GM12865 (cell line): ENCODE data around the gene TCEANC.

Experiments
- DNase-seq: peaks from one replicate; pipeline ENCODE4 v3.0.0; 2010; ENCODE audit warnings: low read depth
- H3K4me3 ChIP-seq: 2 replicates; pipeline ENCODE4 v1.5.1; 2011; ENCODE audit warnings: mild to moderate bottlenecking, low read depth, low read length, control low read depth
- TF ChIP-seq, protein P1 (sequence below): IDR thresholded peaks from 2 replicates; pipeline ENCODE4 v1.5.1; 2011; ENCODE audit warnings: low read length, control low read depth, low read depth, inconsistent platforms; ENCODE audit not compliant: insufficient read depth; ENCODE audit errors: missing control alignments

The TCEANC gene

DNA sequence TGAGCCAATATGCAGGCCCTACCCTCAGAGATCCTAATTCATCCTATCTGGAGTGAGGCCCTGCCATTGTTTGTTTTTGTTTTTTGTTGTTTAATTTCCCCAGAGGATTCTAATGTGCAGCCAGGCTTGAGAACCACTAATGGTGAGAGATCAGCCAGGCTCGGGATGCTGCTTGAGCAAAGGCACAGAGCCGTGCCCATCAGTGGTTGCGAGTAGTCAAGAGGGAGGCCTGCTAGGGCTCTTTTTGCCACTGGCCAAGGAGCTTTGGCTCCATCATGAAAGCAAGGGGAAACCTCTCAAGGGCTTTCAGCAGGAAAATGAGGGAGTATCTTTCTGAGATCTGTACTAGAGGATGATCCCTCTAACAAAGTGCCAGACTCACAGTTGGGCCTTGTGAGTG is 2.7 kb downstream of the TCEANC start:
- TF ChIP-seq, protein P1, sequence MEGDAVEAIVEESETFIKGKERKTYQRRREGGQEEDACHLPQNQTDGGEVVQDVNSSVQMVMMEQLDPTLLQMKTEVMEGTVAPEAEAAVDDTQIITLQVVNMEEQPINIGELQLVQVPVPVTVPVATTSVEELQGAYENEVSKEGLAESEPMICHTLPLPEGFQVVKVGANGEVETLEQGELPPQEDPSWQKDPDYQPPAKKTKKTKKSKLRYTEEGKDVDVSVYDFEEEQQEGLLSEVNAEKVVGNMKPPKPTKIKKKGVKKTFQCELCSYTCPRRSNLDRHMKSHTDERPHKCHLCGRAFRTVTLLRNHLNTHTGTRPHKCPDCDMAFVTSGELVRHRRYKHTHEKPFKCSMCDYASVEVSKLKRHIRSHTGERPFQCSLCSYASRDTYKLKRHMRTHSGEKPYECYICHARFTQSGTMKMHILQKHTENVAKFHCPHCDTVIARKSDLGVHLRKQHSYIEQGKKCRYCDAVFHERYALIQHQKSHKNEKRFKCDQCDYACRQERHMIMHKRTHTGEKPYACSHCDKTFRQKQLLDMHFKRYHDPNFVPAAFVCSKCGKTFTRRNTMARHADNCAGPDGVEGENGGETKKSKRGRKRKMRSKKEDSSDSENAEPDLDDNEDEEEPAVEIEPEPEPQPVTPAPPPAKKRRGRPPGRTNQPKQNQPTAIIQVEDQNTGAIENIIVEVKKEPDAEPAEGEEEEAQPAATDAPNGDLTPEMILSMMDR: no peak
- DNase-seq: no peak
- H3K4me3 ChIP-seq: no peak overlapping the region

DNA sequence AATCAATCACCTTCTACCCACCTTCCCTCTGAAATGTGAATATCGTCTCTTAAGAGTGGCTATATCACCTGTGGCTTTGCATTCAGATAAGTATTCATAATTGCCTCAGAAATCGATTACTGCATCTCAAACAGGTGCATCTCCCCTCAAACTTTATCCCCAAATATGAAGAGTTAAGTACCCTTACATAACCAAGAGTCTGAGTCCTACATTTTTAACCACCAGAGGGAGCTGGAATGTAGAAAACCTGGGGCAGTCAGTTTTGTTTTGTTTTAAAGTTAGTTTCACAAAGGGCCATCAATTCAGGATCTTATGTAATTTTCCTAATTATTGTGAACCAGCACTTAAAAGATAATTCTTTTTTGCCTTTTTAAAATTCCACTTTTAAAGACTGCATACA is 5.7 kb downstream of the TCEANC start:
- peak; percentile 59 for DNase-seq
- TF ChIP-seq, protein P1: peak; percentile 39
- H3K4me3 ChIP-seq: no peak overlapping the region

DNA sequence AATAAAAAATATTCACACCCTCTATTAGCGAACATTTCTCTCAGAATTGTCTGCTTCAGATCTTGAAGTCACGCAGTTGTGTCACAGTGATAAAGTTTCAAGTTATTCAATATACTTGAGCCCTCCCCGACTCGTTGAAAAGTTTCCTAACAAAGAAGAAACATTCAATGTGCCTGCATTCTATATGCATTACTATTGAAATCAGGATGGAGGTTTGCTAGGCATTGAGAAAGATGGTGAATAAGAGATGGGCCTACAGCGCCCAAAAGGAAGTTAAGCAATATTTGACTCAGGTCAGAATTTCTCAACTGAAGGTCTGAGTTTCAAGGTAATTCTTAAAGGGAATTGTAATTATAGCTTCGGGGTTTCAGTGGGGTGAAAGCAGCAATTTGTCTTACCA is 6.1 kb downstream of the TCEANC start:
- TF ChIP-seq, protein P1: no peak
- no peak for DNase-seq
- H3K4me3 ChIP-seq: no peak overlapping the region

DNA sequence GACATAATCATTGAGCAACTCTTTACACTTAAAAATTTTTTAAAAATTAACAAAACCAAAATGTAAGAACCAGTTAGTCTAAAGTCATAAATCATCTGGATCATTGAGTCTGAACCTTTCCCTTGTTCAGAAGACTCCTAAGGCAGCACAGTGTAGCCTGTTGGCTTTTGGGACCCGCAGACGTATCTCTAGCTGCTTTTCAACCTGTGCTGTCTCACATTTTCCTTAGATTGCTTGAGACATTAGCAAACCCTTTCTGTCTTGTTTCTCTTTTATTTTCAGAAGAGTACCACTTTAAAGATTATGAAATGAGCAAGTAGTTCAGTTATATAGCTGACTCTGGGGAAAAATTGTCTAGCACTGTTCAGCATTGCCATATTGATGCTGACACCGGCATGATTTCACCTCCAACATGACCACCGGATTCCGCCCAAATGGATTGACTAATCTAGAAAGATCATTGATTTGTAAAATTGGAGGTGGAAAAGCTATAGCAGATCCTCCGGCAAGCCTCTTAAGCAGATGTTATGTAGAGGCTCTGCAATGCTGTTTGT is 8.9 kb downstream of the TCEANC start:
- TF ChIP-seq, protein P1: no peak
- peak overlapping the region; percentile 22; the same call in 1 of the 2 replicates for H3K4me3 ChIP-seq
- no peak for DNase-seq

DNA sequence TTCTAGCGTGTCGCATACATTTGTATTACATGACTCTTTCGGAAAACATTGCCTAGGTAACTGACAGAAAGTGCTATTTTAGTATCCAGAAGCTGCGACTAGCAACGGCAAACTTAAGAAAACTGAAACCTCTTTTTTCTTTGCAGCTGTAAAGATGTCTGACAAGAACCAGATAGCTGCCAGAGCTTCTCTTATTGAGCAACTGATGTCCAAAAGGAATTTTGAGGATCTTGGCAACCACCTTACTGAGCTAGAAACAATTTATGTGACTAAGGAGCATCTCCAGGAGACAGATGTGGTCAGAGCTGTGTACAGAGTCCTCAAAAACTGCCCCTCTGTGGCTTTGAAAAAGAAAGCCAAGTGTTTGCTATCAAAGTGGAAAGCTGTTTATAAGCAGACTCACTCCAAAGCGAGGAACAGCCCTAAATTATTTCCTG is 9.4 kb downstream of the TCEANC start:
- TF ChIP-seq, protein P1: no peak
- DNase-seq: peak; percentile 64
- peak overlapping the region; percentile 22 for H3K4me3 ChIP-seq

DNA sequence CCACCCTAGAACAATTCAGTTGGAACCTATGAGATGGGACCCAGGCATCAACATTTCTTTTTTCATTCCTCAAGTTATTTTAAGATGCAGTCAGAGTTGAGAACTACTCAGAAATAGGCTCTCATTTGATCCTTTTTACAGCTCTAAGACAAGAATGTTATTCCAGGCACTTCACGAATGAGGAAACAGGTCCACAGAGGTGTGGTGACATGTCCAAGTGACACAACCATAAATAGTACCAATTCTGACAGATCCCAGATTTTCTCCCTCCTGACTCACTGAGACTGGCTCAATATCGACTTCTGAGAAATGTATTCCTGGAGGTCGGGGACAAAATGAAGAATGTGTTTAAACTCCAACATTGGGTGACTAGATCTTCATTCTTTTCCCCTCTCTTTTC is 11.1 kb downstream of the TCEANC start:
- TF ChIP-seq, protein P1: no peak
- H3K4me3 ChIP-seq: no peak overlapping the region

DNA sequence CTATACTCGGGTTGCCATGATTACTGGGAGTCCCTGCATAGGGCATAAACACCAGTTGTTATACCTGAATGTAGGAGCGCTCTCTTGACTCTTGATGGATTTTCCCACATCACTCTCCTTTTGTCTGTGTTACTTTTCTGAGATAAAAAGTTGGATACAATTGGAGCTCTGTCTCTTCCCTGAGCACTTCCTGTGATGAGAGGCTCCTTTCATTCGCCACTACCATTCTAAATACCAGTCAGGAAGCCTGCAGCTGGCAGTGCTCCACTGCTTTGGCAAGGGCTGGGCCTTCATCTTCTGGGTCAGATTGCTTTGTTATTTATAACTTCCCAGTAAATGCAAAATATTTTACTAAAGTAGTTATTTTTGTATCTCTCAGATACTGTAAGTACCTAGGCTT is 13.9 kb downstream of the TCEANC start:
- no peak for DNase-seq
- no peak overlapping the region for H3K4me3 ChIP-seq
- TF ChIP-seq, protein P1: no peak

More for the DNA sequence above, 11.1 kb downstream of the TCEANC start:
- DNase-seq: no peak
